Pons (tissue), 1 donor: Measurements from ENCODE around the gene INPP5K.
A peak's percentile ranks its signal among the peaks of the same experiment; 100 is the strongest.

Experiments used
- DNase-seq: peaks from one replicate; pipeline ENCODE4 v3.0.0-alpha.2; 2016; ENCODE audit warnings: low spot score

The INPP5K gene

GRCh38 chr17:1485423-1486376 is 30.7 kb downstream of the INPP5K start:
- no peak for DNase-seq

DNA sequence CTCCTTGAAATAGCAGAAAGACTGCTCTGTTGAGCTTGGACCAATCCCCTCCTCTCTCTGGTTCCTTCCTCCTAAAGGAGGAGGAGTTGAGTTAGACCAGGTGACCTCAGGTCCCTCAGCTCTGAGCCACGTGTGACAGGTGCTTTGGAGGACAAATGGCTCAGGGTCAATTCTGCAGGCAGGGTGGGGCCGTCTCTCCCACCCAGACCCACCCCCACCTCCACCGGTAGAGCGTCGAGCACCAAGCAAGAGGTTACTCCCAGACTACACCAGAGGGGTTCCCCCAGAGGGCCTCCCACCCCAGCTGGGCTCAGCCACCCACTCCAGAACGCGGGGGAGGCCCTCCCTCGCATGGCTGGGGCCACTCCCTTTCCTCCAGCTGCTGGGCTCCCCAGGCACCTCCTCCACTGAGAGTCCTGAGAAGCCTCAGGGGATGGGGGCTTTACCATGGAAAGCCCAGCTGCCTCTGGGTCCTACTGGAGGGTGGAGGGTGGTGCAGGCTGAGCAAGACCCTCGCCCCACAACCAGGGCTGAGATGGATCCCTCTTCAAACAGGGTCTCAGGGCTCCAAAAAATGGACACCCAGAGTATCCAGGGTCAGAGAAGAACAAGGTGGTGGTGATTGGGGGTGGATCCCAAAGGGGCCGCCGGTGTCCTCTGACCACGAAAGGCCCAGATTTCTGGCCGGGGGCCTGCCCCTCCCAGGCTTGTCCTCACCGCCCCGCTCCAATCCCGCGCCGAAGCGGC is 31.6 kb downstream of the INPP5K start:
- peak; percentile 43 for DNase-seq

DNA sequence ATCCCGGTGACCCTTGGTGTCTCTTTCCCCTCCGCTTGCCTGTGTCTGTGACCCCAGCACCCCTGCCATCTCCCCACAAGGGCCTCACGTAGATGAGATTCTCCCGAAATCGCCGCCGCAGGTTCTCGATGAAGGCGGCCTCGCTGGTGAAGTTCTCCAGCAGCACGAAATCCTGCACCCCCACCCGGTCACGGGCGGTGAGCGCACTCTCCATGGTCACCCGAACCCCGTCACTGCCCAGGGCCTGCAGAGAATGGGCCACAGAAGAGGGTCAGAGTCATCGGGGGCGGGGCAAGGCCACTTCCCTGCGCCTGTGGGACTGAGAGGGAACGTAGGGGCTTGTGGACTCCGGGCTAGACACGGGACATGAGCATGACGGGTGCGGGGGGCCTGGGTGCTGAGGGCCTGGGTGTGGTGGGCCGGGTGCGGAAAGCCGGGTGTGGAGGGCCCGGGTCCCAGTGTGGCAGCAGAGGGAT is 32.3 kb downstream of the INPP5K start:
- DNase-seq = no peak

DNA sequence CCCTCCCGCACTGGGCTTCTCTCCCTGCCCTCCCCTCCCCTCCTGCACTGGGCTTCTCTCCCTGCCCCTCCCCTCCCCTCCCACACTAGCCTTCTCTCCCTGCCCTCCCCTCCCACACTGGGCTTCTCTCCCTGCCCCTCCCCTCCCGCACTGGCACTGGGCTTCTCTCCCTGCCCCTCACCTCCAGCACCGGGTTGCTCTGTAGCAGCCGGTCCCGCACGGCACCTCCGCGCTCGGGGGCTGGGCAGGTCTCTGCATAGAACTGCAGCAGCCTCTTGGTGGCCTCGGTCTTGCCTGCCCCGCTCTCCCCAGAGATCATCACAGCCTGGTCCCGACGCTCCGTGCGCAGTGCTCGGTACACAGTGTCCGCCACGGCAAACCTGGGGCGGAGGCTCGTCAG is 33.7 kb downstream of the INPP5K start:
- no peak for DNase-seq

DNA sequence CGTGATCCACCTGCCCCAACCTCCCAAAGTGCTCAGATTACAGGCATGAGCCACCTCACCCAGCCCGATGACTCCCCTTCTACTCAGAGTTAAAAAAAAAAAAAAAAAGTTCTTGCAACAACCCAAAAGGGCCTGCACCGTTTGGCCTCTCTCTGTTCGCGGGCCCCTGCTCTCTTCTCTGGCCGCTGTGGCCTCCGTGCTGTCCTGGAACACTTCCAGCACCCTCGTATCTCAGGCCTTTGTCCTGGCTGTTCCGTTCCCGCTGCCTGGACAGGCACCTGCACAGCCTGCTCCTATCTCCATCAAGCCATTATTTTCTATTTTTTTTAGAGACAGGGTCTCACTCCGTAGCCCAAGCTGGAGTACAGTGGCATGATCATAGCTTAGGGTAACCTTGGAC is 34.7 kb downstream of the INPP5K start:
- DNase-seq = no peak

GRCh38 chr17:1480747-1481465 is 35.5 kb downstream of the INPP5K start:
- DNase-seq = no peak

DNA sequence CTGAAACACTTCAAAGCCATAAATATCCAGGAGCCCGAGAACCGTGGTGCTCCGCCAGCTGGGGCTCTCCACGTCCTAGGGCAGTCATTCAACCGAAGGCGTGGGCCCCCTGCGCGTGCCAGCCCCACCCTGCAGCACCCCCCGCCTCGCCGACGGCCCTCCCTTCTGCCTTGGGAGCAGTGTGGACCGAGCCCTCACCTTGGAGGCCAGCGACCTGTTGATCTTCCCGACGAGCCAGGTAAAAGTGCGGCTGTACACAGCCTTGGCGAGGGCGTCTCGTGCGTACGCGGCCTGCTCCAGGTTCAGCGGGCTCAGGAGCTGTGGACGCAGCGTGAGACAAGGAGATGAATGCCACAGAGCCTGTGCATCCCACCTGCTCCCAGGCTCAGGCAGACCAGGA is 38.0 kb downstream of the INPP5K start:
- DNase-seq = no peak

DNA sequence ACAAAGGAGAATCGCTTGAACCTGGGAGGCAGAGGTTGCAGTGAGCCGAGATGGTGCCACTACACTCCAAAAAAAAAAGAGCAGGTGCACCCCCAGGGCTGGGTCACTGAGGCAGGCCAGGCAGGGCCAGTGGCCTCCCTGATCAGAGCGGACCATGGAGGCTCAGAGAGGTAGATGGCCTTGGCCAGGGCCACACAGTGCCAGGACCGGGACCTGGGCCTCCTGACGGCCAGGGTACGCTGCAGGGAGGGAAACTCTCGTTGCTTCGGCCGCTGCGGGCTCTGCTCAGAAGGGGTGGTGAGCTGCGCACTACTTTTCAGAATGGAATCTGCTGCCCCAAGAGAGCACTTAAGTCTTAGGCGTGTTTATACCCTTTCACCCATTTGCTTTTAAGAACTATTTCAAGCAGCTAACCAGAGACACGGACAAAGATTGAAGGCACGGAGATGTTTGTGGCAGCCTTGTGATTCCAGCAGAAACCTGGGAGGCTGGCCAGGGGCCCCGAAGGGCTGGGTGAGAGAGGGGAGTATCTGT is 41.0 kb downstream of the INPP5K start:
- no peak for DNase-seq

DNA sequence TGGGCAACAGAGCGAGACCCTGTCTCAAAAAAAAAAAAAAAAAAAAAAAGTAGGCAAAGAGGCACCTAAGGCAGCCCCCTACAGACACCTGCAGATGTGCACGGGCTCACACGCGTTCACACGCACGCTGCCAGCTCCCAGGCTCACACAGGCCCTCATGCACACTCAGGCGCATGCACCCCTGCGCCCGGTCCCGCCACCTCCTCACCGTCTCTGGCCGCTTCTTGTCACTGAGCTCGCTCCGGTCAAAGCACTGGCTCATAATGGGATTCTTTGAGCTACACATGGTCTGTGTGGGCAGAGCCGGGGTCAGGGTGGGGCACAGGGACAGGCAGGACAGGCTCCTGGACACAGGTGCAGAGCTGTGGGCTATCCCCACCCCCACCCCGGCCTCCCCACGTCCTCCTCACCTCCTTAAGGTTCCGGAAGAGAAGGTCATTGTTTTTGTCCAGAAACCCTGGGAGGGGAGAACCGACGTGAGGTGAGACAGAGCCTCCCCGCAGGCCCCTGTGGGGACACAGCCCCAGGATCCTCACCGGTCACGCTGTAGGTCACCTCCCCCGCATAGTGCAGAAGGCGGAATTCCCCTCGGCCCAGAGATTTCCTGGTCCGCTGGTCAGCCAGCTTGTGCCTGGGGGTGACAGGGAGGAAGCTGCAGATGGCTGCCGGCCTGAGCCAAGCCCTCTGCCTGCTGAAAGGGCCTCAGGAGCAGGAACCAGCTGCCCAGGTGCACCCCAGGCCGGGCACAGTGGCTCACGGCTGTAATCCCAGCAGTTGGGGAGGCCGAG is 41.8 kb downstream of the INPP5K start:
- DNase-seq = no peak

- no peak for DNase-seq
These were observed 42.6 kb downstream of the INPP5K start for GRCh38 chr17:1473841-1474240.

- DNase-seq = no peak
These were observed 43.2 kb downstream of the INPP5K start for GRCh38 chr17:1473170-1473569.

DNA sequence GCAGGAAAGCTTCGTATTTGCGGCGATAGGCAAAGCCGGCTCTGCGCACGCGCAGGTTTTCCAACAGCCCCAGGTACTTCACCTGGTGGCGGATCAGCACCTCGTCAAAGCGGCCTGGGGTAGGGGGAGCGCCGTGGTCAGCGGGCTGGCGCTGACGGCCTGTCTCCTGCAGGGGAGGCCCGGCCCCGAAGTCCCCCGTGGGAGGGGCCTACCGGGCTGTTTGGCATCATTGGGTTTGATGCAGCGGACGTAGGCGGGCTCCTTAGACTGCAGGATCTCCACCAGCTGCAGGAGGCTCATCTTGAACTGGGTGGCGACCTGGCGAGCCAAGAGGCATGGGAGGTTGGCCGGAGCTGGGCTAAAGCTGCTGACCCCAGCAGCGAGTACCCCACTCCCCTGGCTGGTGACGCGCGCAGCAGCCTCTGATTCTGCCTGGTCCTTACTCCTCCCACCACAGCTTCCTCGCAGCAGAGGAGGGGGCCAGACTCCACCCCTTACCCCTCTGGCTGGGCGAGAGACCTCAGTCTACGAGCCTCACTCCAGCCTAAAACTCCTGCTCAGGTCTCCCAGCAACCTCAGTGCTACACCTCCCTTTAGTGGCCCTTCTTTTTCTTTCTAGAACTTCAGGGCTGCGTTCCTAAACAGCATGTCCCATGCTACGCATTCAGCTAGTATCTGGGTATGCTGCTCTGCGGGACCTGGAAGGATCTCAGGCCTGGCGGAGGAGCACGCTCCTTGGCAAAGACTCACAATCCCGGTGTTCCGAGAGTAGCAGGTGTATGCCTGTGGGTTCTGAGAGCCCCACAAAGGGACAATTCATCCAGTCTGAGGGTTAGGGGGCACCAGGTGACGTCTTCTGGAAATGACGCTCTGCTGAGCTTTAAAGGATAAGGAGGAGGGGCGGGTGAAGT is 44.2 kb downstream of the INPP5K start:
- DNase-seq = no peak

DNA sequence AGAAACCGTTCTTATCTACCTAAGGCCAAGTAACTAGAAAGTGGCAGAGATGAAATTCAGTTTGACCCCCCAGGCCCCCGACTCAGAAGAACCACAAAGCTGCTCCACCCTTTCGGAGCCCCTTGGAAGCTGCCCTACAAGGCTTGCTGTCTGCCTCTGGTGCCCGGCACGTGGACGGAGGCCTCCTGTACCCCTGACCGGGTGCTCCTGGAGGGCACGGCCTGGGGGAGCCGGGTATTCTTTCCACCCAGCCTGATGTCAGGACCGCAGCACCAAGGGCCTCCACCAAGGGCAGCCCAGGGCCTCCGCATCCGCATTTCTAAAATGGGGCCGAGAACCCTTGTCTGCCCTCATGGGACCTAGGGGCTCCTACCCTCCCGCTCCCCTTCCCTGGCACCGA is 44.9 kb downstream of the INPP5K start:
- no peak for DNase-seq

- DNase-seq = no peak
These were observed 45.5 kb downstream of the INPP5K start for GRCh38 chr17:1470755-1471462.

GRCh38 chr17:1470071-1470754 is 46.2 kb downstream of the INPP5K start:
- no peak for DNase-seq

DNA sequence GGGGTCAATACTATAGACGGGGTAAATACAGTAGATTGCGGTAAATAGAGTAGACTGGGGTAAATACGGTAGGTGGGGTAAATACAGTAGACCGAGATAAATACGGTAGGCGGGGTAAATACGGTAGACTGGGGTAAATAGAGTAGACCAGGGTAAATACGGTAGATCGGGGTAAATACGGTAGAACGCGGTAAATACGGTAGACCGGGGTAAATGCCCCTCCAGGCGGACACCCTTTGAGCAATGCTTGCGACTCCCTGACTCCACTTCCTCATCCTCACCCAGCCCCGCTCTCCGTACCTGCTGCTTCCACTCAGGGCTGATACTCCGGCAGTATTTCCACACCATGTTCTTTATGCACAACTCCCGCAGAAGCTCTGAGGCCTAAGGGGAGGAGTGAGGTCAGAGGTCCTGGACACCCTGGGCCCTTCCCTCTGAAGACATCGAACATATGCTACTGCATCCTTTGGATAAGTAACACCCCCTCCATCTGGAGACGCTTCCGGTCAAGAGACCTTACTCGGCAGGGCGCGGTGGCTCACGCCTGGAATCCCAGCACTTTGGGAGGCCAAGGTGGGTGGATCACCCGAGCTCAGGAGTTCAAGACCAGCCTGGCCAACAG is 47.1 kb downstream of the INPP5K start:
- DNase-seq = no peak

- no peak for DNase-seq
These were observed 48.4 kb downstream of the INPP5K start for GRCh38 chr17:1467898-1468492.

DNA sequence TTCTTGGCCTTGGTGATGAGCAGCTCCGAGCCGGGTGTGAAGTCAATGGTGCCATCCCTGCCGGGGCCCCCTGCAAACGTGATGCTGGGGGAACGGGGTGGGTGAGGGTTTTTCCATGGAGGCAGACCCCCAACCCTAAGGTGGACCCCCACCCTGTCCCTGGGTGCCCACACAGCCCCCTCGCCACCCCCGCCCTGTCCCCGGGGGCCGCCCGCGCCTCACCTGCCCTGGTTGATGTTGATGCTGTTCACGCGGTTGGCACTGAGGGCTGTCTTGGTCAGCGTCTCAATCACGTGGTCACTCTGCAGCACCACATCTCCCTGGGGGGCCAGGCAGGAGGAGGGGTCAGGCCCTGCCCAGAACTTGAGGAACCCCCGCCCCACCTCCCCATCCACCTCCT is 49.2 kb downstream of the INPP5K start:
- no peak for DNase-seq
